ENCODE data around the gene DZIP1.

Gene DZIP1

GRCh38 chr13:95642028-95642621, 2.4 kb downstream of the DZIP1 start:
- DNase-seq (ENCODE audit: insufficient read length, low spot score) (no peak), FAIRE-seq (no peak)
- no peak for TF ChIP-seq CTCF (IDR thresholded peaks at IDR 0.05; ENCODE audit: insufficient read depth, missing control alignments)

GRCh38 chr13:95641291-95642027, 3.0 kb downstream of the DZIP1 start:
- no peak for TF ChIP-seq CTCF (IDR thresholded peaks at IDR 0.05; ENCODE audit: insufficient read depth, missing control alignments)
- no peak for DNase-seq (ENCODE audit: insufficient read length, low spot score)
- no peak for FAIRE-seq

- no peak for TF ChIP-seq CTCF (IDR thresholded peaks at IDR 0.05; ENCODE audit: insufficient read depth, missing control alignments)
- DNase-seq (ENCODE audit: insufficient read length, low spot score) (no peak), FAIRE-seq (no peak)
These were observed 7.7 kb downstream of the DZIP1 start for GRCh38 chr13:95636853-95637252.

- FAIRE-seq, result no peak
These were observed 13.9 kb downstream of the DZIP1 start for GRCh38 chr13:95630593-95630992.

GRCh38 chr13:95629071-95629470, 15.4 kb downstream of the DZIP1 start:
- no peak for DNase-seq (ENCODE audit: insufficient read length, low spot score)
- no peak for FAIRE-seq
- no peak for TF ChIP-seq CTCF (IDR thresholded peaks at IDR 0.05; ENCODE audit: insufficient read depth, missing control alignments)

More at GRCh38 chr13:95630593-95630992, 13.9 kb downstream of the DZIP1 start:
- no peak for DNase-seq (ENCODE audit: insufficient read length, low spot score)
- TF ChIP-seq CTCF (IDR thresholded peaks at IDR 0.05; ENCODE audit: insufficient read depth, missing control alignments), result no peak

DNA sequence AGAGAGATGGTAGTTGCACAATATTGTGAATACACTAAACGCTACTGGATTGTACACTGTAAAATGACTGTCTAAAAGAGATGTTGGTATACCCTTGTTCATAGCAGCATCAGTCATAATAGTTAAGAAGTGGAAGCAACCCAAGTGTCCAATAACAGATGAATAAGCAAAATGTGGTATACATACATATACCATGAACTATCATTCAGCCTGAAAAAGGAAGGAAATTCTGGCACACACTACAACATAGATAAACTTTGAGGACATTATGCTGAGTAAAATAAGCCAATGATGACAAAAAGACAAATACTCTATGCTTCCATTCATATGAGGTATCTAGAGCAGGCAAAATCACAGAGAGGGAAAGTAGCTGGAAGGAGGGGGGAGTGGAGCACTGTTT, 16.0 kb downstream of the DZIP1 start:
- no peak for TF ChIP-seq CTCF (IDR thresholded peaks at IDR 0.05; ENCODE audit: insufficient read depth, missing control alignments)
- DNase-seq (ENCODE audit: insufficient read length, low spot score) (no peak), FAIRE-seq (no peak)

DNA sequence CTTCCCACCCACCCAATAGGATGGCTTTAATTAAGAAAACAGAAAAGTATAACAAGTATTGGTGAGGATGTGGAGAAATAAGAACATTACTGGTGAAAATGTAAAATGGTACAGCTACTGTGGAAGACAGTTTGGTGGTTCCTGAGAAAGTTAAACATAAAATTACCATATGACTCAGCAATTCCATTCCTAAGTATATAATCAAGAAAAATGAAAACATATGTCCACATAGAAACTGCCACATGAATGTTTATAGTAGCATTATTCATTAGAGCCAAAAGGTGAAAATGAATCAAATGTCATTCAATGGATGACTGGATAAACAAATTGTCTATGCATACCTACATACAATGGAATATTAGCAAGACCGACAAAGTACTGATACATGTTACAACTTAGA, 16.9 kb downstream of the DZIP1 start:
- no peak for TF ChIP-seq CTCF (IDR thresholded peaks at IDR 0.05; ENCODE audit: insufficient read depth, missing control alignments)
- DNase-seq (ENCODE audit: insufficient read length, low spot score) (no peak), FAIRE-seq (no peak)
